HepG2 (cell line): ENCODE measurements around the gene FAM184B. TPM values are rescaled to one million over a fixed set of nuclear protein-coding genes. Genes with fewer than 3 reads are reported as not detected.

ENCODE experiments used
- ATAC-seq: fragments of 200-7000 bp; cut with Tn5 transposase; 3 replicates; pipeline ENCODE4 v1.9.1; 2020; ENCODE audit warnings: mild to moderate bottlenecking, moderate library complexity
- BruUV-seq: library from RNA; stranded (reverse); fragments of 400-500 nt; replicated peaks from 2 replicates; lab custom pipeline; 2021; lab: Mats Ljungman, UMichigan
- CTCF ChIA-PET: fragments of 300-600 bp; formaldehyde crosslinking; extraction: SDS; loops from one replicate; lab custom pipeline; 2021; ENCODE audit warnings: low total read pairs, inconsistent platforms, low intra/inter-chr PET ratio; lab: Yijun Ruan, JAX
- POLR2A ChIA-PET: fragments of 350-600 bp; sonication (Branson Sonifier 250); formaldehyde crosslinking; loops from one replicate; lab custom pipeline; 2020; ENCODE audit warnings: antibody characterized with exemption, inconsistent platforms; lab: Yijun Ruan, JAX
- DNase-seq: peaks from one replicate; pipeline ENCODE4 v3.0.0-alpha.2; 2015; ENCODE audit warnings: low spot score
- FAIRE-seq: peaks from 3 replicates; lab custom pipeline; 2011; peaks lifted over from hg19 to GRCh38; lab: Jason Lieb, UNC
- H2AFZ ChIP-seq: one replicate; pipeline ENCODE4 v1.6.1; 2011; ENCODE audit warnings: low read length, inconsistent platforms
- H3K27ac ChIP-seq: fragments of 300-600 bp; 3 replicates; pipeline ENCODE4 v1.8.0; 2011; ENCODE audit warnings: mixed run types, mild to moderate bottlenecking, mixed read lengths, low read length, inconsistent platforms; ENCODE audit not compliant: insufficient read depth; ENCODE audit errors: extremely low read length
- H3K27me3 ChIP-seq, 2 experiments: fragments of 200-600 bp in 1 of 2; 2 replicates in 1 of 2; 3 replicates in 1 of 2; pipeline versions ENCODE4 v1.6.0 to v1.8.0; 2011; ENCODE audit warnings: low read length in 2 of 2, mild to moderate bottlenecking in 2 of 2, moderate library complexity in 2 of 2, inconsistent platforms in 1 of 2; ENCODE audit not compliant: insufficient read depth in 2 of 2, control insufficient read depth in 1 of 2
- H3K36me3 ChIP-seq, 2 experiments: fragments of 200-600 bp in 1 of 2; replicated peaks in 1 of 2; 2 replicates in 1 of 2; 3 replicates in 1 of 2; pipeline versions ENCODE4 v1.5.1 to v1.8.0; 2011; ENCODE audit warnings: low read length in 2 of 2, inconsistent platforms in 1 of 2; ENCODE audit not compliant: insufficient read depth in 2 of 2, control insufficient read depth in 1 of 2
- H3K4me1 ChIP-seq: 2 replicates; pipeline ENCODE4 v1.5.1; 2012; ENCODE audit warnings: low read length, inconsistent platforms; ENCODE audit not compliant: insufficient read depth
- H3K4me2 ChIP-seq: 2 replicates; pipeline ENCODE4 v1.6.0; 2011; ENCODE audit warnings: low read depth, low read length, inconsistent platforms
- H3K4me3 ChIP-seq, 3 experiments: fragments of 200-600 bp in 1 of 3; sonication (generic), shearing (Covaris generic) in 1 of 3; replicated peaks in 1 of 3; 2 replicates each; pipeline ENCODE4 v1.5.1; 2011 to 2016; ENCODE audit warnings: low read length in 3 of 3, inconsistent platforms in 2 of 3, low read depth in 2 of 3, mild to moderate bottlenecking in 2 of 3, control low read depth in 1 of 3, mixed read lengths in 1 of 3; ENCODE audit not compliant: insufficient read depth in 1 of 3
- H3K79me2 ChIP-seq: one replicate; pipeline ENCODE4 v1.6.1; 2011; ENCODE audit warnings: low read length, inconsistent platforms; ENCODE audit not compliant: insufficient read depth
- H3K9ac ChIP-seq: 2 replicates; pipeline ENCODE4 v1.6.0; 2011; ENCODE audit warnings: mild to moderate bottlenecking, low read depth, low read length, inconsistent platforms; ENCODE audit not compliant: insufficient read depth
- H3K9me3 ChIP-seq: 2 replicates; pipeline ENCODE4 v1.5.1; 2012; ENCODE audit warnings: mild to moderate bottlenecking, low read length
- H4K20me1 ChIP-seq: 2 replicates; pipeline ENCODE4 v1.6.0; 2011; ENCODE audit warnings: inconsistent platforms, mild to moderate bottlenecking, low read length, moderate library complexity; ENCODE audit not compliant: insufficient read depth
- HIVEP1 ChIP-seq: sonication (generic); formaldehyde crosslinking; IDR thresholded peaks from 2 replicates; pipeline ENCODE4 v1.4.0; 2020; ENCODE audit warnings: mild to moderate bottlenecking, missing genetic modification reagents
- PCBP1 ChIP-seq: fragments of 200-400 bp; formaldehyde crosslinking; IDR thresholded peaks from 2 replicates; pipeline ENCODE4 v1.6.1; 2017; ENCODE audit warnings: mild to moderate bottlenecking, low read depth, low read length, borderline replicate concordance
- TAF1 ChIP-seq: sonication (generic); formaldehyde crosslinking; IDR thresholded peaks from 2 replicates; pipeline ENCODE4 v1.4.0; 2020; ENCODE audit warnings: missing genetic modification reagents
- WGBS: methylation state at CpG from one replicate; pipeline ENCODE4 v1.1.6; 2017; ENCODE audit warnings: low lambda C conversion rate; 5-methylcytosine and 5-hydroxymethylcytosine counted together
- in situ Hi-C: cut with HindIII; loops from 2 replicates; pipeline ENCODE4 v1.10.0; 2017; ENCODE audit warnings: low pct_unique_long_range_greater_than_20kb; ENCODE audit not compliant: extremely low pct_ligation_motif_present
- intact Hi-C: fragments of 100-400 bp; cut with micrococcal nuclease; formaldehyde crosslinking; loops from one replicate; pipeline ENCODE4 v1.10.0; 2022; ENCODE audit not compliant: unreplicated experiment
- polyA plus RNA-seq, 8 experiments: library from polyadenylated mRNA; depleted of rRNA in 3 of 8; stranded (reverse) in 7 of 8; unstranded in 1 of 8; fragments of >200 nt; fragmentation: Illumina TruSeq in 4 of 8; extraction: Trizol in 4 of 8; gene quantifications; 2 replicates each; pipeline versions ENCODE4 v1.2.1 to v1.2.3, GENCODE V29; 2011 to 2016; ENCODE audit warnings: low read depth in 4 of 8, missing spikeins in 1 of 8, mixed read lengths in 1 of 8; ENCODE audit not compliant: insufficient read depth in 1 of 8
- total RNA-seq, 5 experiments: library from RNA; depleted of rRNA; stranded (reverse); fragments of >200 nt; fragmentation: Illumina TruSeq; extraction: Trizol; gene quantifications; 2 replicates each; pipeline ENCODE4 v1.2.3, GENCODE V29; 2016; ENCODE audit warnings: low read depth in 1 of 5
- TF ChIP-seq, protein P1 (sequence below): sonication (generic); formaldehyde crosslinking; IDR thresholded peaks from 2 replicates; pipeline ENCODE4 v1.4.0; 2020; ENCODE audit warnings: missing genetic modification reagents
- TF ChIP-seq, protein P2 (sequence below): sonication (generic); formaldehyde crosslinking; conservative IDR thresholded peaks from 2 replicates; pipeline ENCODE4 v1.5.0; 2020; ENCODE audit warnings: missing genetic modification reagents
- TF ChIP-seq, protein P3 (sequence below): sonication (generic); formaldehyde crosslinking; IDR thresholded peaks from 2 replicates; pipeline ENCODE4 v1.9.0; 2021; ENCODE audit warnings: missing genetic modification reagents, mild to moderate bottlenecking, borderline replicate concordance
- TF ChIP-seq, protein P4 (sequence below): sonication (generic); formaldehyde crosslinking; IDR thresholded peaks from 2 replicates; pipeline ENCODE4 v1.4.0; 2020; ENCODE audit warnings: missing genetic modification reagents, mild to moderate bottlenecking, borderline replicate concordance
- TF ChIP-seq, protein P5 (sequence below): sonication (generic); formaldehyde crosslinking; IDR thresholded peaks from 2 replicates; pipeline ENCODE4 v1.4.0; 2020; ENCODE audit warnings: missing genetic modification reagents

The FAM184B gene
- total and polyA plus RNA-seq, 2 of the 13 experiments (the other 11 are each of a cell fraction or from before 2014, with no cell fraction given) = not detected

DNA sequence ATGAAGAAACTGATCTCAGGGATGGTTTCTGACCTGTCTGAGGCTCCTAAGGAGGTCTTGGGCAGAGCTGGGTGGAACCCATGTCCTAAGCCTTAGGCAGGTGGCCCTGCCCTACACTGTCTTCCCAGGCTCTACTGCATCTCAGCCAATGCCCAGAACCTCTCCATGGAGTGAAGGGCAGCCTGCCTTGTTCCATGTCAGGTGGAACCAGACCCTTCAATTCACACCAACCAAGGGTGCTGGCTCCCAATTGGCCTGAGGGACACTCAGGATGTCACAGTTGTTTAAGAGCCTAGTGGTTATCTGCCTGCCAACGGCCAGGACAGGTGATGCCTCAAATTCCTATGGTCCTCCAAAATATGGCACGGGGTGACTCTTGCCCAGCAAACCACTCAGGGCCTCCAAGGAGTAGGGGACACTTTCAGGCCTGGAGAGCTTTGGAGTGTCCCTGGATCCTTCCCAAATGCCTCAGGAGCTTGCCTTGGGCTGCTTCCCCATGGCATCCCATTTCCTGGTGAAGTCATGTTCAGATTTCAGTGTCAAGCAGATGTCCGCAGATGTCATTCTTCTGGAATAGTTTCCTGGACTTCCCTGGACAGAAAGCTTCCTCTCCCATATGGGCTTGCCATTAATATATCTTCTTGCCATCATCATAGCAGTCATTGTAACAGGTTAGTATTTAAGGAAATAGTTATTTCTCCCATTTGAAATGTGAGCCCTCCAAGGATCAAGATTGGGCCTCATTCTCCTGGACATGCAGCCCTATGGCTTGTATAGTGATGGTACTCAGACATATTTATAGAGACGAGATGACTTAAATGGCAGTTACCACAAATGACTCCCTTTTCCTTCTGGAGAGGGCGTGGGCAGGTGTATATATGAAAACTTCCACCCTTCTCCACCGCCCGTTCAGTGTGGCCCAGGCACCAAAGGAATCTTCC, 99.9 kb downstream of the FAM184B start:
- Histone ChIP-seq H4K20me1 (no peaks in the 10 kb centered on the region; the same call in 1 of the 2 replicates), H3K79me2 (no peaks in the 10 kb centered on the region), H3K9ac (no peak overlapping the region), H3K9me3 (no peaks in the 10 kb centered on the region), H3K4me3 (no peak overlapping the region), H3K27me3 (no peaks in the 10 kb centered on the region), H3K4me1 (no peaks in the 10 kb centered on the region), H2AFZ (no peak overlapping the region), H3K36me3 (no peaks in the 10 kb centered on the region), H3K27ac (no peak overlapping the region), H3K4me2 (no peak overlapping the region)
- intact Hi-C loops (no loop called here), in situ Hi-C loops (no loop called here)
- POLR2A ChIA-PET = no interaction called here
- FAIRE-seq (no peak), ATAC-seq (no peak), DNase-seq (no peak)
- no TSS peak for BruUV-seq
- CTCF ChIA-PET = no interaction called here
- 38% methylated on average over 5 of the region's 7 CpGs for WGBS
- TF ChIP-seq PCBP1 = no peak
- TF ChIP-seq, protein P1, sequence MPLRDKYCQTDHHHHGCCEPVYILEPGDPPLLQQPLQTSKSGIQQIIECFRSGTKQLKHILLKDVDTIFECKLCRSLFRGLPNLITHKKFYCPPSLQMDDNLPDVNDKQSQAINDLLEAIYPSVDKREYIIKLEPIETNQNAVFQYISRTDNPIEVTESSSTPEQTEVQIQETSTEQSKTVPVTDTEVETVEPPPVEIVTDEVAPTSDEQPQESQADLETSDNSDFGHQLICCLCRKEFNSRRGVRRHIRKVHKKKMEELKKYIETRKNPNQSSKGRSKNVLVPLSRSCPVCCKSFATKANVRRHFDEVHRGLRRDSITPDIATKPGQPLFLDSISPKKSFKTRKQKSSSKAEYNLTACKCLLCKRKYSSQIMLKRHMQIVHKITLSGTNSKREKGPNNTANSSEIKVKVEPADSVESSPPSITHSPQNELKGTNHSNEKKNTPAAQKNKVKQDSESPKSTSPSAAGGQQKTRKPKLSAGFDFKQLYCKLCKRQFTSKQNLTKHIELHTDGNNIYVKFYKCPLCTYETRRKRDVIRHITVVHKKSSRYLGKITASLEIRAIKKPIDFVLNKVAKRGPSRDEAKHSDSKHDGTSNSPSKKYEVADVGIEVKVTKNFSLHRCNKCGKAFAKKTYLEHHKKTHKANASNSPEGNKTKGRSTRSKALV (CRISPR knock-in tag) = no peak
- TF ChIP-seq, protein P2, sequence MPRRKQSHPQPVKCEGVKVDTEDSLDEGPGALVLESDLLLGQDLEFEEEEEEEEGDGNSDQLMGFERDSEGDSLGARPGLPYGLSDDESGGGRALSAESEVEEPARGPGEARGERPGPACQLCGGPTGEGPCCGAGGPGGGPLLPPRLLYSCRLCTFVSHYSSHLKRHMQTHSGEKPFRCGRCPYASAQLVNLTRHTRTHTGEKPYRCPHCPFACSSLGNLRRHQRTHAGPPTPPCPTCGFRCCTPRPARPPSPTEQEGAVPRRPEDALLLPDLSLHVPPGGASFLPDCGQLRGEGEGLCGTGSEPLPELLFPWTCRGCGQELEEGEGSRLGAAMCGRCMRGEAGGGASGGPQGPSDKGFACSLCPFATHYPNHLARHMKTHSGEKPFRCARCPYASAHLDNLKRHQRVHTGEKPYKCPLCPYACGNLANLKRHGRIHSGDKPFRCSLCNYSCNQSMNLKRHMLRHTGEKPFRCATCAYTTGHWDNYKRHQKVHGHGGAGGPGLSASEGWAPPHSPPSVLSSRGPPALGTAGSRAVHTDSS = no peak
- TF ChIP-seq, protein P3, sequence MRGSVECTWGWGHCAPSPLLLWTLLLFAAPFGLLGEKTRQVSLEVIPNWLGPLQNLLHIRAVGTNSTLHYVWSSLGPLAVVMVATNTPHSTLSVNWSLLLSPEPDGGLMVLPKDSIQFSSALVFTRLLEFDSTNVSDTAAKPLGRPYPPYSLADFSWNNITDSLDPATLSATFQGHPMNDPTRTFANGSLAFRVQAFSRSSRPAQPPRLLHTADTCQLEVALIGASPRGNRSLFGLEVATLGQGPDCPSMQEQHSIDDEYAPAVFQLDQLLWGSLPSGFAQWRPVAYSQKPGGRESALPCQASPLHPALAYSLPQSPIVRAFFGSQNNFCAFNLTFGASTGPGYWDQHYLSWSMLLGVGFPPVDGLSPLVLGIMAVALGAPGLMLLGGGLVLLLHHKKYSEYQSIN (CRISPR knock-in tag) = no peak
- TF ChIP-seq, protein P4, sequence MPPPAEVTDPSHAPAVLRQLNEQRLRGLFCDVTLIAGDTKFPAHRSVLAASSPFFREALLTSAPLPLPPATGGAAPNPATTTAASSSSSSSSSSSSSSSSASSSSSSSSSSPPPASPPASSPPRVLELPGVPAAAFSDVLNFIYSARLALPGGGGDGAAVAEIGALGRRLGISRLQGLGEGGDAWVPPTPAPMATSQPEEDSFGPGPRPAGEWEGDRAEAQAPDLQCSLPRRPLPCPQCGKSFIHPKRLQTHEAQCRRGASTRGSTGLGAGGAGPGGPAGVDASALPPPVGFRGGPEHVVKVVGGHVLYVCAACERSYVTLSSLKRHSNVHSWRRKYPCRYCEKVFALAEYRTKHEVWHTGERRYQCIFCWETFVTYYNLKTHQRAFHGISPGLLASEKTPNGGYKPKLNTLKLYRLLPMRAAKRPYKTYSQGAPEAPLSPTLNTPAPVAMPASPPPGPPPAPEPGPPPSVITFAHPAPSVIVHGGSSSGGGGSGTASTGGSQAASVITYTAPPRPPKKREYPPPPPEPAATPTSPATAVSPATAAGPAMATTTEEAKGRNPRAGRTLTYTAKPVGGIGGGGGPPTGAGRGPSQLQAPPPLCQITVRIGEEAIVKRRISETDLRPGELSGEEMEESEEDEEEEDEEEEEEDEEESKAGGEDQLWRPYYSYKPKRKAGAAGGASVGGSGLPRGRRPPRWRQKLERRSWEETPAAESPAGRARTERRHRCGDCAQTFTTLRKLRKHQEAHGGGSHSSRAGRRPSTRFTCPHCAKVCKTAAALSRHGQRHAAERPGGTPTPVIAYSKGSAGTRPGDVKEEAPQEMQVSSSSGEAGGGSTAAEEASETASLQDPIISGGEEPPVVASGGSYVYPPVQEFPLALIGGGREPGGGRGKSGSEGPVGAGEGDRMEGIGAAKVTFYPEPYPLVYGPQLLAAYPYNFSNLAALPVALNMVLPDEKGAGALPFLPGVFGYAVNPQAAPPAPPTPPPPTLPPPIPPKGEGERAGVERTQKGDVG = no peak
- no peak for TF ChIP-seq TAF1
- TF ChIP-seq HIVEP1 (CRISPR knock-in tag) = no peak
- TF ChIP-seq, protein P5, sequence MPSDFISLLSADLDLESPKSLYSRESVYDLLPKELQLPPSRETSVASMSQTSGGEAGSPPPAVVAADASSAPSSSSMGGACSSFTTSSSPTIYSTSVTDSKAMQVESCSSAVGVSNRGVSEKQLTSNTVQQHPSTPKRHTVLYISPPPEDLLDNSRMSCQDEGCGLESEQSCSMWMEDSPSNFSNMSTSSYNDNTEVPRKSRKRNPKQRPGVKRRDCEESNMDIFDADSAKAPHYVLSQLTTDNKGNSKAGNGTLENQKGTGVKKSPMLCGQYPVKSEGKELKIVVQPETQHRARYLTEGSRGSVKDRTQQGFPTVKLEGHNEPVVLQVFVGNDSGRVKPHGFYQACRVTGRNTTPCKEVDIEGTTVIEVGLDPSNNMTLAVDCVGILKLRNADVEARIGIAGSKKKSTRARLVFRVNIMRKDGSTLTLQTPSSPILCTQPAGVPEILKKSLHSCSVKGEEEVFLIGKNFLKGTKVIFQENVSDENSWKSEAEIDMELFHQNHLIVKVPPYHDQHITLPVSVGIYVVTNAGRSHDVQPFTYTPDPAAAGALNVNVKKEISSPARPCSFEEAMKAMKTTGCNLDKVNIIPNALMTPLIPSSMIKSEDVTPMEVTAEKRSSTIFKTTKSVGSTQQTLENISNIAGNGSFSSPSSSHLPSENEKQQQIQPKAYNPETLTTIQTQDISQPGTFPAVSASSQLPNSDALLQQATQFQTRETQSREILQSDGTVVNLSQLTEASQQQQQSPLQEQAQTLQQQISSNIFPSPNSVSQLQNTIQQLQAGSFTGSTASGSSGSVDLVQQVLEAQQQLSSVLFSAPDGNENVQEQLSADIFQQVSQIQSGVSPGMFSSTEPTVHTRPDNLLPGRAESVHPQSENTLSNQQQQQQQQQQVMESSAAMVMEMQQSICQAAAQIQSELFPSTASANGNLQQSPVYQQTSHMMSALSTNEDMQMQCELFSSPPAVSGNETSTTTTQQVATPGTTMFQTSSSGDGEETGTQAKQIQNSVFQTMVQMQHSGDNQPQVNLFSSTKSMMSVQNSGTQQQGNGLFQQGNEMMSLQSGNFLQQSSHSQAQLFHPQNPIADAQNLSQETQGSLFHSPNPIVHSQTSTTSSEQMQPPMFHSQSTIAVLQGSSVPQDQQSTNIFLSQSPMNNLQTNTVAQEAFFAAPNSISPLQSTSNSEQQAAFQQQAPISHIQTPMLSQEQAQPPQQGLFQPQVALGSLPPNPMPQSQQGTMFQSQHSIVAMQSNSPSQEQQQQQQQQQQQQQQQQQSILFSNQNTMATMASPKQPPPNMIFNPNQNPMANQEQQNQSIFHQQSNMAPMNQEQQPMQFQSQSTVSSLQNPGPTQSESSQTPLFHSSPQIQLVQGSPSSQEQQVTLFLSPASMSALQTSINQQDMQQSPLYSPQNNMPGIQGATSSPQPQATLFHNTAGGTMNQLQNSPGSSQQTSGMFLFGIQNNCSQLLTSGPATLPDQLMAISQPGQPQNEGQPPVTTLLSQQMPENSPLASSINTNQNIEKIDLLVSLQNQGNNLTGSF (CRISPR knock-in tag) = no peak
